Non-pigmented ciliary epithelial cell (primary cell): ENCODE data around the gene STPG4.
A peak's percentile ranks its signal among the peaks of the same experiment; 100 is the strongest.

Source experiments
- DNase-seq: peaks from one replicate; pipeline ENCODE4 v3.0.0-alpha.2; 2010; ENCODE audit warnings: low read depth

The STPG4 gene

DNA sequence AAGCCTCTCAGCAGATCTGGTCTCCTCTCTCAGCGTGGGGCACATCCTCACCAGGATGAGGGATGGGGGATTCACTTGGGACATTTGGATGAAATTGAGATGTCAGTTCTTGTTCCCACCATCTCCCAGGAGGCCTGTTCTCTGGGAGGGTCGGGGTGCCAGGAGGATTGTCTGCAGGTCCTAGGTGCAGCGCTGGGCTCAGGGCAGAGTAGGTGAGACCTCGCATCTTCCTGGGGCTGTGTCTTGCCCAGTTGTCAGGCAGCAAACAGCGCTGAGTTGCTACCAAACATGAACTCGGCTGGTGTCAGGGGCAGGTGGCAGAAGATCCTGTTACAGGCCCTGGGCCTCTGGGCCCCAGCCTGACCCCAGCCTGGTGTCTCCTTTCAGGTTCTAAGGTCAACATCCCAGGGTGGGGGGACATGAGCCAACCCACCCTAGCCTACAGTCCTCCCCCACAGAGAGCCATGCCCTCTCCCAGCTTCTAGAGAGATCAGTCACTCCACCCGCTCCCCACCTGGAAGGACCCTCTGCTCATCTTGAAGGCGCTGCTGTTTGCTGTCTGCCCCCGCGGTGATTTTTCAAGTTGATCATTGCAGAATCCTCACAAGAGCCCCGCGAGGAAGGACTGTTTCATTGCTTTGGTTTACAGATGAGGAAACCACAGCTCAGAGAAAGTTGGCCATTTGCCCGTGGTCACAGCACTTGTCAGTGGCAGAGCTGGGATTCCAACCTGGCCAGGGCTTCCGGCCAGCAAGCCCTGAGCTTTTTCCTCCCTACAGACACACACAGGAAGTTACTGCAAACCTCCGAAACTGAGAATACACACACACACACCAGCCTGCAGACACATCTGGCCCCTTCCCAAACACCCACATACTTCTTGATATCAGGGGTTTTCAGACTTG lies 83.9 kb downstream of the STPG4 start:
- peak; percentile 89 for DNase-seq

DNA sequence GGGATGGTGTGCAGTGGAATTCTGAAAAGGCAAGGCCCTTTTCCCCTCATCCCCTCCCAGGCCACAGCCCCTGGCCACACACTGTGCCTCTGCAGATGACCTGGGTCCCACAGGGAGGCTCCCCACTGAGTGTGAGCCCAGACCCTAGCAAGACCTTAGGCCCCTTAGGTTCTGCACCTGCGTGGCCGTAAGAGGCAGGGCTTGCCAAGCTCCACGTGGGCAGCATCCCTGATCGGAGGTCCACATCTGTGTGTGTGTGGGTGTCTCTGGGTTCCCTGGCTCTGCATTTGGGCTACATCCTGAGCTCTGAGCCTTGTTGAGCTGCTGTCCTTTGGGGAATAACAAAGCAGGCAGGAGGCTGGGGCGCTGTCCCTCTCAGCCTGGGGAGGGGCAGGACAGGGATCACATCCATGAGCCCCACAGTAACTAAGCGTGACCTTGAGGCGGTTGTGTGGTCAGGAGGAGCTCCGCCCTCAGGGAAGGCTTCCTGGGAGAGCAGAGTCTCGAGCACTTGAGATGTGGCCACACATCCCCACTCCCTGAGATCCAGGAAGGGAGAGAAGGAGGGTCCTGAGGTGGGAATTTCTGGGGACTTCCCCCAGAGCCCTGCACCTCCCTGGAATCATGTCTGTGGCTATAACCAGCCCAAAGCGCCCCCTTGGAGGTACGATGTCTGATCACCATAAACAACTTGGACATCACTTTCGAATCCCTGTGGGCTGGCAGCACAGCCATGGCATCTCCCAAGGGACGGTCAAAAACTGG lies 84.8 kb downstream of the STPG4 start:
- no peak for DNase-seq

- DNase-seq: no peak
Observed at GRCh38 chr2:47069628-47070154, 85.4 kb downstream of the STPG4 start.

GRCh38 chr2:47068981-47069627 lies 86.0 kb downstream of the STPG4 start:
- DNase-seq: no peak

DNA sequence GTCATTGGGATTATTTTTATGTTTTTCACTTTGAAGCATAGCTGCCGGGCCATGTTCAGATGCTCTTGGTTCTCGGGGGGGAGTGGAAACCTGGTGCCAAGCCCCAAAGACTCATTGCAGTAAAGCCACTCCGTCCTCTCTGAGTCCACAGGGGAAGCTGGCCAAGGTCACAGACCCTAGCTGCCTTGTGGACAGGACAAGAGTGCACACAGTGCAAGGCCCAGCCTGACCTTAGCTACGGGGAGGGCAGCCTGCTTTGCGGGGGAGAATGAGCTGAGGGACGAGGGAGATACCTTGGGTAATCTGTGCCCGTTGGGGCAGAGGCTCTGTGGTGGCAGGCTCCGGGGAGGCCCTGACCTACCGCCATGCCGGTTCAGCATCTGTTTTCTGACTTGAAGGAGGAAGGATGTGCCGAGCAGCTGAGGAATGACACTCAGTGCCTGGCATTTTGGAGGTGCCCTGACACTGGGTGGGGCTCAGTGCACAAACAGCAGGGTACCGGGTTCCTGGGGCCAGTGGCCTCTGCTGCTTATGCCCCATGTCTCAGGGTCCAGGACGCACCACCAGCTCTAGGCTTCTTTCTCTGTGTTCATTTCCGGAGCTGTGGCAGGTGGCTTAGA lies 87.2 kb downstream of the STPG4 start:
- no peak for DNase-seq

DNA sequence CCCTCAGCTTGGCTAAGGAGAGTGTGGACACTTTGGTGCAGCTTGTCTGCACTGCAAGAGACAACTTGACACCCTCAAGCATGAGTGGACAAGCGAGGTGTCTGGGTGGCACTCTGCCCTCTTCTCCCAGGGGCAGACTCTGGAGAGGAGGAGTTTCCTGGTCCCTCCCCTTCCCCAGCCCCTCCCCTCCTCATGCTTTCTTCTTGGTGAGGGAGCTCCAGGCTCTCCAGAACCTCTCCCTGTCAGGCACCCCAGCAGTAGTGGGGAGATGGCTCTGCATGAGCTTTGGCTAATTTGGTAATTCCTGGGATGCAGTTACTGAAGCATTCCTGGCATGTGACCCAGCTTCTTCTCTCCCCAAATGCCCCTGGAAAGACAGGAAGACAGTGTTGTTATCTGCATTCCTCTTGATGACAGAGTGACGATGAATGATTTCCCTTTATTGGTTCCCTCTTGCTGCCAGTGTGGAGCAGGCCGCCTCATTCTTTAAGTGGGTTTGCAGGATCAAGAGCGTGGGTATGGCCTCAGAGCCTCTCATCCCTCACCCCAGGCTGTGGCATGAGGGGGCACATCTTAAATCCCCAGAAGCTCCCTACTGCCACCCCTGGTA lies 89.2 kb downstream of the STPG4 start:
- DNase-seq: no peak

DNA sequence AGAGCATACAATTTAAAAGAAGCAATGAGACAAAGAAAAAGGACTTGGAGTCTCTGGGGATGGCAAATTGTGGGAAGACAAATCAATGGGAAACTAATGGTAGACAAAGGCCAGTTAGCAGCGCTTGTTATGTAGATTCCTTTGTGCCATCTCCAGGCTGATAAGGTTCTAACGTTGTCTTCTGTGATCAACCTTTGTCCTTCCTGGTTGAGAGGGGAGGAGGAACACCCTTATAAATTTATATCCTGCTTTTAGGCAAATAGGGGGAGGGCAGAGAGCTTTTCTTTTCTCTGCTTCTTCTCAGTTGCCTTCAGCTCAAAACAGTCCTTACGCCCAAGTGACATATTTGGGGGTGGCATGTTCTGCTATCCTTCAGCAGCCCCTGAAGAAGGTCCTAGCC lies 89.8 kb downstream of the STPG4 start:
- no peak for DNase-seq

DNA sequence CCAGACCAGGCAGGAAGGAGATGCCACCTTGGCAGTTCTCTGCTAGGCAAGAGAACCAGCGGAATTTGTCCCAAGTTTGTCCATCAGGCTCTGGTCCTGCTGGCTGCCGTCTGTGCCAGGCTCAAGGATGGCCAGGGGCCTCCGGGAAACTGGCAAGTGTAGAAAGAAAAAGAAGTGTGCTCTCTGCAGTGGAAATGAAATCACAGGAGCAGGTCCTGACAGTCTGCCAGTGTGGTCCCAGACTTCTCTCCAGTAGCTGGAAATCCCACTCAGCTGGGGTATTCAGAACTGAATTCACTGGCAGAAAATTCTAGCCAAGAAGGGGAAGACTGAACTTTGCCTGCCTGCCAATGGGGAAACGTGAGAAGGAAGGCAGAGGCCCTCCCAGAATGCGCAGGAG lies 91.0 kb downstream of the STPG4 start:
- DNase-seq: no peak

DNA sequence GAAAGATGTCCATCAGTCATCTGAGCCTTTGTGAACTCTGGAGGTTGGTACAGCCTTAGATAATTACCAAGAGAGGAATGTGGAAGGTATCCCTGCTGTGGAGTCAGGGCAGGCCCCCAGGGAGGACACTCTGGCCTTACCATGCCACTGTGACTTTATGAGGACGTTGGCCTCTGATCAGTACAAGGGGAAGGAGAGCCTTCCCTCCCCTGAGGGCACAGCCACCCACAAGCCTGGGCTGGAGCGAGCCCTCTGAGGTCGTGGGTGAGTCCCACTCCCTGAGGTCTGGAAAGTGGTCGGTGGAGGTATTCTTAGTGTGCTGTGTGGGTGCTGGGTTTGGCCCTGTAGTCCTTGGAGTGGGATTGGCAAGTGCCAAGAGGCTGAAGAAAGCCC lies 91.6 kb downstream of the STPG4 start:
- DNase-seq: no peak

GRCh38 chr2:47062681-47063537 lies 92.2 kb downstream of the STPG4 start:
- DNase-seq: no peak

- no peak for DNase-seq
Observed at GRCh38 chr2:47061944-47062678, 93.0 kb downstream of the STPG4 start.

DNA sequence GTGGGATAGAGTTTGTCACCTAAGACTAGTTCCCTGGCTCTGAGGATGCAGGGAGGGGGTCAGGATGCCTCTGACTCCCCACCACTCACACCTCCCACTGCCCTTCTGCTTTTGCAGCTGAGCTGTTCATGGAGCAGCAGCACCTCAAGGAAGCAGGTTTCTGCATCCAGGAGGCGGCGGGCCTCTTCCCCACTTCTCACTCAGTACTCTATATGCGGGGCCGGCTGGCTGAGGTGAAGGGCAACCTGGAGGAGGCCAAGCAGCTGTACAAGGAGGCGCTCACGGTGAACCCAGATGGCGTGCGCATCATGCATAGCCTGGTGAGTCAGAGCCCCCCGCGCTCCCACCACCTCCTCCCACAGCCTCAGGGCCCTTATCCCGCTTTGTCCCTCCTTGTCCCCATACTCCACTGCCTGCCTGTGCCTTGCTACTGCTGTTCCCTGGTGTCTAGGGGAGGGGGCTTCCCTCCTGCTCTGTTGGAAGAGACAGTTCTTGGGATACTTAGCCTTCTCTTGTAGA lies 94.4 kb downstream of the STPG4 start:
- DNase-seq: no peak

GRCh38 chr2:47058003-47058931 lies 96.8 kb downstream of the STPG4 start:
- DNase-seq: no peak

DNA sequence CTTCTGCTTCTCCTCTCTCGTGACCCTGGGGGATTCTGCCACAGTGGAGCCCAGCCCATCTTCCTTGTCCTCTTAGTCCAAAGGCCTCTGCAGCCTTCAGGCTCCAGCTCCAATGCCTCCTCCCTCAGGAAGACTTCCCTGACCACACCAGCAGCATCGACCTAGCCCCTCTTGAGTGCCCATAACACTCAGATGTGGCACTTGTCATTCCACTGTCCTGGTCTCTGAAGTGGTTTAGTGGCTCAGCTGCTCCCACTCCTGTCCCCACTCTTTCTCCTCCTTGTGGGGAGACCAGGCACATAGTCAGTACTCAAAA lies 97.5 kb downstream of the STPG4 start:
- no peak for DNase-seq

GRCh38 chr2:47056868-47057686 lies 98.0 kb downstream of the STPG4 start:
- no peak for DNase-seq

- DNase-seq: no peak
Observed at GRCh38 chr2:47056374-47056773, 98.7 kb downstream of the STPG4 start.

DNA sequence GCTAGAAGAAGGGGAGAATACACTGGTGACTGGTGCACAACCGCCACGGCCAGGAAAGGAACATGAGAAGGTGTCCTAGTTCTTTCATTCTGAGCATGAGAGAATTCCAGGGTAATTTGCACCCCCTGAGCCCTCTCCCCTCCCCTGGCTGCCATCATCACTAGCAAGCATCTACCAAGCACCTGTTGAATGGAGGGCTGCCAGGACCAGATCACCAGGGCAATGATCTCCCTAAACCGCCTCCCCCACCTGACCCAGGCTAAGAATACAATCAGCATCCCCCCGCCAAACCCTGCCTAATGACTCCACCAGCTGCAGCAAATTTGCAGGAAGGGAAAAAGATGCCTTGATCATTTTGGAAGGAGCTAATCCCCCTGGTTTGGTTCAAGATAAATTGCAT lies 100.2 kb downstream of the STPG4 start:
- no peak for DNase-seq

GRCh38 chr2:47054036-47054555 lies 101.0 kb downstream of the STPG4 start:
- no peak for DNase-seq
